ENCODE measurements around the gene TNFSF12.

The TNFSF12 gene

GRCh38 chr17:7559320-7560171 is 10.7 kb downstream of the TNFSF12 start:
- Mint-ChIP-seq H3K27ac (peak overlapping the region; percentile 96 to 100 (median 100)), H3K4me3 (peak overlapping the region; percentile 88 to 99 (median 90)), H3K9me3 (no peaks in the 10 kb centered on the region)

GRCh38 chr17:7560172-7561027 is 11.5 kb downstream of the TNFSF12 start:
- H3K4me3 Mint-ChIP-seq: peak overlapping the region; percentile 88 to 99 (median 90)
- peak in 2 of 3 experiments; percentile 38 to 58 for TF ChIP-seq CTCF (IDR thresholded peaks at IDR 0.05; ENCODE audit: unreplicated experiment in 3 of 3)
- H3K9me3 Mint-ChIP-seq: no peaks in the 10 kb centered on the region
- peaks cover 55% of the 10 kb centered on the region for H3K4me1 Mint-ChIP-seq
- H3K27ac Mint-ChIP-seq: peak overlapping the region; percentile 96 to 100 (median 100)
- H3K36me3 Mint-ChIP-seq (ENCODE audit: low read depth): peaks cover 16% of the 10 kb centered on the region
- H3K27me3 Mint-ChIP-seq (ENCODE audit: low read depth): no peaks in the 10 kb centered on the region

More at GRCh38 chr17:7559320-7560171, 10.7 kb downstream of the TNFSF12 start:
- H3K36me3 Mint-ChIP-seq (ENCODE audit: low read depth): peaks cover 10% of the 10 kb centered on the region
- no peak for TF ChIP-seq CTCF (IDR thresholded peaks at IDR 0.05; ENCODE audit: unreplicated experiment in 3 of 3)
- peaks cover 59% of the 10 kb centered on the region for H3K4me1 Mint-ChIP-seq
- H3K27me3 Mint-ChIP-seq (ENCODE audit: low read depth): no peaks in the 10 kb centered on the region

- H3K9me3 Mint-ChIP-seq: no peaks in the 10 kb centered on the region
- H3K27ac Mint-ChIP-seq: peak overlapping the region; percentile 96 to 100 (median 100)
- H3K27me3 Mint-ChIP-seq (ENCODE audit: low read depth): no peaks in the 10 kb centered on the region
- peak overlapping the region; percentile 88 to 99 (median 90) for H3K4me3 Mint-ChIP-seq
- peak; percentile 78 to 82 (median 80) for TF ChIP-seq CTCF (IDR thresholded peaks at IDR 0.05; ENCODE audit: unreplicated experiment in 3 of 3)
- peaks cover 22% of the 10 kb centered on the region for H3K36me3 Mint-ChIP-seq (ENCODE audit: low read depth)
- peaks cover 50% of the 10 kb centered on the region for H3K4me1 Mint-ChIP-seq
Observed at GRCh38 chr17:7561028-7561575, 12.2 kb downstream of the TNFSF12 start.

GRCh38 chr17:7561589-7562207 is 12.8 kb downstream of the TNFSF12 start, which contains the start of gene SENP3:
TSS of gene SENP3 (plus strand) at chr17:7561919. CDS start at chr17:7563077, 1,158 bp downstream.
- H3K36me3 Mint-ChIP-seq (ENCODE audit: low read depth): peaks cover 25% of the 10 kb centered on the region
- peak within 1 kb of the TSS; percentile 93 to 99 (median 95) for H3K4me3 Mint-ChIP-seq
- H3K4me1 Mint-ChIP-seq: peaks cover 50% of the 10 kb centered on the region
- no peaks in the 10 kb centered on the region for H3K9me3 Mint-ChIP-seq
- H3K27me3 Mint-ChIP-seq (ENCODE audit: low read depth): no peaks in the 10 kb centered on the region
- TF ChIP-seq CTCF (IDR thresholded peaks at IDR 0.05; ENCODE audit: unreplicated experiment in 3 of 3): no peak
- H3K27ac Mint-ChIP-seq: peak within 1 kb of the TSS; percentile 96 to 100 (median 100)

- no peaks in the 10 kb centered on the region for H3K27me3 Mint-ChIP-seq (ENCODE audit: low read depth)
- peak overlapping the region; percentile 55 to 94 (median 91) for H3K27ac Mint-ChIP-seq
- peaks cover 29% of the 10 kb centered on the region for H3K36me3 Mint-ChIP-seq (ENCODE audit: low read depth)
- TF ChIP-seq CTCF (IDR thresholded peaks at IDR 0.05; ENCODE audit: unreplicated experiment in 3 of 3): no peak
- peak overlapping the region; percentile 93 to 99 (median 95) for H3K4me3 Mint-ChIP-seq
- H3K9me3 Mint-ChIP-seq: no peaks in the 10 kb centered on the region
- H3K4me1 Mint-ChIP-seq: peaks cover 50% of the 10 kb centered on the region
Observed at GRCh38 chr17:7562208-7562605, 13.3 kb downstream of the TNFSF12 start.
